NCI-H1048 (cell line): ENCODE results near the gene PARM1.

Source experiments
- DNase-seq: peaks from one replicate; lab custom pipeline; 2025; lab: John Stamatoyannopoulos, UW

The PARM1 gene

GRCh38 chr4:75030649-75031235, 97.8 kb downstream of the PARM1 start:
- DNase-seq, result no peak

- DNase-seq, result no peak
Measured at GRCh38 chr4:75031775-75032174, 98.9 kb downstream of the PARM1 start.

GRCh38 chr4:75034523-75034922, 101.6 kb downstream of the PARM1 start:
- DNase-seq, result no peak

- no peak for DNase-seq
Measured at GRCh38 chr4:75035321-75035720, 102.4 kb downstream of the PARM1 start.

GRCh38 chr4:75036046-75036830, 103.3 kb downstream of the PARM1 start:
- DNase-seq, result no peak

- no peak for DNase-seq
Measured at GRCh38 chr4:75037252-75037651, 104.3 kb downstream of the PARM1 start.

- DNase-seq, result no peak
Measured at GRCh38 chr4:75038376-75038775, 105.5 kb downstream of the PARM1 start.

- no peak for DNase-seq
Measured at GRCh38 chr4:75040703-75041102, 107.8 kb downstream of the PARM1 start.

DNA sequence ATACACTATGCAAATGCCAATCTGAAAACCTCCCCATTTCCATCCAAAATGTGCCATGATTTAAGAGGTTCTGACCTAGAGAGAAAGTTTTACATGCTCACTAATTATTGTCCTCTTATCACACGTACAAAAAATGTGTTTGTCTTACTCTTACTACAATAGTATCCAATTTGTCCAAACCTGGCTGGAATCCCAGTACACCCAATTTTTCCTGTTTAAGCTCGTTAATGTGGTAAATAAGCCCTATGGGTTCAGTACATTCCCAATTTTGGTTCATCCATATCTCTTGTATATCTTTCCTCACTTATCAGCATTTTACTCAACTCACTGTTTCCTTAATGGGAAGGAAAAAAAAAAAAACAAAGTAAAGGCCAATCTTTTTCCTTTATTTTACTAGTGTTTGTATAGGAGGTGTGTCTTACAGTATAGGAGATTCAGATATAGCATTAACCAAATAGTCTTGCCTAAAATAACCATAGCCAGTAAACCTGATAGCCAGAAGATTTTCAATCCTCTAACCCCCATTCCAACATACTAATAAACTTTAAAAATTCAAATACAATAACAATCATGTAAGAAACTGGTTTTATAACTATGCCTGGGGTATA, 109.8 kb downstream of the PARM1 start:
- no peak for DNase-seq

DNA sequence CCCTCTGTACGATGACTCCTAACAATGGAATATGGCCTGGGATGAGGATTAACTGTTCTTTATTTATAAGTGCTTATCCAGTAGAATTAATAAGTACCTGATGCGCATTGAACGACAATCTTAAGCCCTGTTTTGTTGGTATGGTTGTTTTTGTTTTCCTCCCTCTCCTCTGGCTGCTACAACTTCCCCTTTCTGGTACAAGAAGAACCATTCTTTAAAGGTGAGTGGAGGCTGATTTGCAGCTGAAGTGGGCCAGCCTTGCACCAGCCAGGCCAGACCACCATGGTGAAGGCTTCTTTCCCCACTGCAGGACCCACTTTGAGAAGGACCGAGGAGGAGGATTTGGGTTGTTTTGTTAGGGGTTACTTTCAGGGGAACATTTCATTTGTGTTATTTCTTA, 113.3 kb downstream of the PARM1 start:
- DNase-seq, result no peak

DNA sequence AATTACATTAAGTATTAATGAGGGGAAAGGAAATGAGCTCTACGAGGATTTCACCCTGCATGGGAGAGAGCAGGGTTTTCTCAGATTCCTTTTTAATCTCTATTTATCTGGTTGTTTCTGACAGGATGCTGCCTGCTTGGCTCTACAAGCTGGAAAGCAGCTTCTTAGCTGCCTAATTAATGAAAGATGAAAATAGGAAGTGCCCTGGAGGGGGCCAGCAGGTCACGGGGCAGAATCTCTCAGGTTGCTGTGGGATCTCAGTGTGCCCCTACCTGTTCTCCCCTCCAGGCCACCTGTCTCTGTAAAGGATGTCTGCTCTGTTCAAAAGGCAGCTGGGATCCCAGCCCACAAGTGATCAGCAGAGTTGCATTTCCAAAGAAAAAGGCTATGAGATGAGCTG, 113.7 kb downstream of the PARM1 start:
- DNase-seq, result no peak

DNA sequence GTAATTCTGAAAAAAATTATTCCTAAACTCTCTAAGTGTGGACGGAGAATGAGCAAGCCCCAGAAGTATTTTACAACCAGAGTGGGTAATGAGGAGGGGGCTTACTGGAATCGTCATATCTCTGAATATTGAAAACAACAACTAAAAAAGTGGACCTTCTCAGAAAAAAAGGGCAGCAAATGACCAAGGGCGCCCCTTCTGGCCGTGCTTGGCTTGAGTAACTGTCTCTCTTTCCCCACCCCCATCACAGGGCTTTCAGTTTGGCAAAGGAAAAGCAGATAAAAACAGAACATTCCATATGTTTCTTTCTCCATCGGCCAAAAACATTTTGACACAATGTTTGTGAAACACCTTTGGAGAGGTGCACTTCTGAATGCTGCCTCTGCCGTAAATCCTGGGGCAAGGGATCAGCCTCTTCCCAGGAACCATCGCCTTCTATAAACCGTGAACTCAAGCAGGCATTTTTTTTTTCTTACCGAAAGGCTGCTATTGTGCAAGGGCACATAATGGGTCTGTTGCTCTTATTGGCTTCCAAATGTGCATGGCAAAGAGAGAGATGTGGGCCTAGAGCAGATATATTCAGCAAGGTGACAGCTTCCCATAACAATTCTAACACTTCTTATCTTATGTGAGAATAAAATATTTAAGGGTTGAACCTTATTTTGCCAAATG, 115.4 kb downstream of the PARM1 start:
- DNase-seq, result no peak

DNA sequence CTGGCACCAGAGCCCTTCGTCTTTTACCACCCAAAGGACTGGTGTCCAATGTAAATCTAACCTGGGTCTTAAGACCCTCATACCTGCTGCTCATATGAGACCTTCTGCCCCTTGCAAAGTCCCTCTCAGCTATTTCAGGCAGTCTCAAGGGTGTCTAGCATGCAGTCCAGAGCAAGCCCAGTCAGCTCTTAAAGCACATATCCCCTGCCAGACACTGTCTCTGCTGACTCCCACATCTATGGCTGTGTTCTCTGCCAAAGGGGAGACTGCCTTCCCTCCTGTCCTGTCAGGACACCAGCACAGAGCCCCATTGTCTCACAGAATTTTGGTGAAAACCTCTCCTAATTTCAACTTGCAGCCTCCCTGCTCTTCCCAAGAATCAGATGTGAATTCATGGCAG, 118.5 kb downstream of the PARM1 start:
- no peak for DNase-seq

DNA sequence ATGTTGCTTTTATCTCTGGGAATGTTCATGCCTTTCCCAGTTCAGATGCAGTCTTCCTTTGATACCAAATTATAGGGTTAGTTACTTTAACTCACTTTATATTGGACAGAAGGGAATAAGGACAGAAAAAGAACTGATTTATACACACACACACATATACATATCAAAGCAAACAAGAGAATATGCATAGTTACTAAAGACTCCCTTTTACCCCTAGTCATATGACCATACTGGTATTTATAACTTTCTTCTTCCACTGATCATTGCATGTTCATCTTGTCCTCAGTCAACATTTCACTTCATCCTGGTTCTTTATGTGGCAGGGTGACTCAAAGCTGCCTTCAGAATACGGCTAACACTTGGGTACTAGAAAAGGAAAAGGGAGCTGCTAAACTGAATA, 120.4 kb downstream of the PARM1 start:
- DNase-seq, result no peak

DNA sequence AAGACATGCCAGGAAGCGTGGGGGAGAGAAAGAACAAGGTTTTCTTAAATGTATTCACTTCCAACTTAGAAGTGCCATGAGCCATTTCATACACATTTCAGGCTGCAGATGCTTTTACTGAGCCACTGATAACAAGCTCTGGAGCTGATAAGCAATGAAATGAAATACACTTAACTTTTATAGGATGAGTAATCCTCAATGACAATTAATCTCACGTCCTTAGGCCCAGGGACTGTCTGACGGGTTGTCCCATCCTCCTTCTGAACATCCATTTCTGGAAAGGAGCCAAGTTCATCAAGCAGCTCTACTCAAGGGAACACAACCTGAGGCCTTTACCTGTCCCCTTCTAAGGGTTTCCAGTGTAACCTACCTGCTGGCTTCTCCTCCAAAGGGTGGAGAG, 121.2 kb downstream of the PARM1 start:
- DNase-seq, result no peak

- no peak for DNase-seq
Measured at GRCh38 chr4:75056277-75056676, 123.4 kb downstream of the PARM1 start.

DNA sequence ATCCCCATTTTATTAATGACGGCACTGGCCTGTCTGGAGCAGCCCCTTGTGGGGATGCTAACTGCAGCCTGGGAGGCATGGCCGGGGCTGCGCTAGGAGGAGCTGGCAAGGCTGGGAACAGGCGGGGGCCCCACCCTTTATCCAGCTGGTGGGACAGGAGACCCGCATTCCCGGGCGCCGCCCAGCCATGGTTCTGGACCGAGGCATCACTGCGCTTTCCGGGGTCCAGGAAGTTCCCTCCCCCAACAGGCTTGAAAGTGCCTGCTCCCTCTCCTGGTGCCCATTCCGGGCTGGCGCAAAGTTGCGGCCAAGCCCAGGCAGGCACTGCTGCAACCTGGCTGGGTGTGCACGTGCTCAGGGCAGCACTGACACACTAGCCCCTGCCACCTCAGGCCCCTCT, 124.5 kb downstream of the PARM1 start:
- no peak for DNase-seq

- no peak for DNase-seq
Measured at GRCh38 chr4:75058486-75058885, 125.6 kb downstream of the PARM1 start.

- no peak for DNase-seq
Measured at GRCh38 chr4:75063433-75063832, 130.5 kb downstream of the PARM1 start.

- DNase-seq, result no peak
Measured at GRCh38 chr4:75065909-75066308, 133.0 kb downstream of the PARM1 start.

DNA sequence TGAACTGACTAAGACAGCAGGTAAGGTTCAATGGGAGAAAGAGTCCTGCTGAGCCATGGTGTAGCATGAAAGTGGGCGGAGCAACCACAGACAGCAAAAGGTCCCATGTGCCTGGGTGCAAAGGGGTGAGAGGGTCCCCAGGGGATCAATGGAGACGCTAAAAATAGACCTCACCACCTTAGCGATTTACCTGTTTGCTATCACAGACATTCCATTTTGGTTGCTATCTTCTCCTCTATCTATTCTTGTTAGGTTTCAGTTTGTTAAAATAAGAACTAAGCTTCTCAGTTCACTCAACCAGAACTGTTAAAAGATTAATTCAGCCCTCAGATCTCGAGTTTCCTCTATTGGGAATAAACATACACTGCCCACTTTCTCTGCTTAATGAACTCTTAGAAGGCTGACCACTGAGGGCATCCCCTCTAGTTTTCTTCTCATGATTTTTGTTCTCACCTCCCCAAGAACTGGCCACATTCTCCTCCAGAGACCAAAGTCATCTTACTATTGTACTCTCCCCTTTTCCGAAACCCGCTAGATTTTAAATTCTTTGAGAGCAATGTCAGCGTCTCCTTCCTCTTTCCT, 136.7 kb downstream of the PARM1 start:
- no peak for DNase-seq

DNA sequence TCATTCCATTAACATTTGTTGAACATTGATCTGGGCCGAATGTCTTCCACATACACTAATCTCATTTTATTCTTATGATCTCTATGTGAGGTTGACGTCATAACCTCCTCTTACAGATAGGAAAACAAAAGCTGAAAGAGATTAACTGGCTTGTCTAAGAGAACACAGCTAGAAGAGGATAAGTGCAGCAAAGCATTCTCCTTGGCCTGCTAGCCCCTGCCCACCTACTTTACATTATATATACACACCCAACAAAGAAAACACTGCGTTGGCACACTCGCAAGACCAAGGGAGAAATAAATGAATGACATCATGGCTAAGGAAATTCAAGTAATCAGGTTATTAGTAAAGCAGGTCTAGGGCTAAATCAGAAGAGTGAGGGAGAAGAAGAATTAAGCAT, 138.4 kb downstream of the PARM1 start:
- DNase-seq, result no peak

DNA sequence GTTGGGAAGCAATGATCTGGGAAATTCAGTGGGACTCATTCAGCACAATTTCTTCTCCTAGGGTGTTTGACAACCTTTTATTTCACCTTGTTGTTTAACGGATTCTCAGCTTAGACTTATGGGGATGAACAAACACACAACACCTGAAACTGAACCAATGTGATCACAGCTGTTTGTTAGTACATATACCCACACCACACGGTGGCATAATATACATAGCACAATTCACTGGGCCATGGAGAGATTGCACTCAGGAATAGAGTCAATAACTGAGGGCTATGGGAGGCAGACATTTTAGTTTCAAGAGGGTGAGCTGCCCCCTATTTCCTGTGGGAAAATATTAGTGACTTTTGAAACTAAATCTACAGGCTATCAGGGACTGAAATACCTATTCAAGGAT, 148.0 kb downstream of the PARM1 start:
- DNase-seq, result no peak
